IMR-90 (cell line): ENCODE measurements around the gene ADCY4. TPM values are rescaled to one million over a fixed set of nuclear protein-coding genes. Genes with fewer than 3 reads are reported as not detected.

ENCODE experiments used
- ATAC-seq: fragments of 200-7000 bp; cut with Tn5 transposase; 2 replicates; pipeline ENCODE4 v1.9.1; 2020; ENCODE audit warnings: low read depth, mild to moderate bottlenecking, moderate library complexity
- BruUV-seq: library from RNA; stranded (reverse); fragments of 400-500 nt; replicated peaks from 2 replicates; lab custom pipeline; 2021; lab: Mats Ljungman, UMichigan
- CTCF ChIA-PET: fragments of 300-600 bp; formaldehyde crosslinking; extraction: SDS; loops from one replicate; lab custom pipeline; 2021; ENCODE audit warnings: antibody characterized with exemption; lab: Yijun Ruan, JAX
- POLR2A ChIA-PET: fragments of 300-600 bp; sonication (Branson Sonifier 250); formaldehyde crosslinking; loops from one replicate; lab custom pipeline; 2022; ENCODE audit warnings: antibody characterized with exemption; ENCODE audit not compliant: unreplicated experiment; lab: Charles Lee
- DNase-seq: peaks from one replicate; pipeline ENCODE4 v3.0.0; 2013
- H2AFZ ChIP-seq: replicated peaks from 2 replicates; pipeline ENCODE3; 2013; ENCODE audit warnings: low read length, mild to moderate bottlenecking; ENCODE audit not compliant: poor library complexity
- H2AK5ac ChIP-seq: 2 replicates; pipeline ENCODE4 v1.6.1; 2013; ENCODE audit warnings: low read depth, low read length, inconsistent platforms
- H2AK9ac ChIP-seq: replicated peaks from 2 replicates; pipeline ENCODE3; 2013; ENCODE audit warnings: mild to moderate bottlenecking, low read depth, low read length, moderate library complexity; ENCODE audit not compliant: poor library complexity
- H2BK120ac ChIP-seq: 2 replicates; pipeline ENCODE4 v1.6.1; 2013; ENCODE audit warnings: low read depth, low read length, inconsistent platforms
- H2BK15ac ChIP-seq: 3 replicates; pipeline ENCODE4 v1.6.1; 2013; ENCODE audit warnings: low read depth, low read length, inconsistent platforms
- H2BK20ac ChIP-seq: 2 replicates; pipeline ENCODE4 v1.6.1; 2013; ENCODE audit warnings: low read depth, mild to moderate bottlenecking, inconsistent platforms, low read length, moderate library complexity
- H2BK5ac ChIP-seq: 2 replicates; pipeline ENCODE4 v1.6.1; 2013; ENCODE audit warnings: mild to moderate bottlenecking, low read depth, low read length, inconsistent platforms; ENCODE audit not compliant: poor library complexity, severe bottlenecking
- H3K14ac ChIP-seq: replicated peaks from 2 replicates; pipeline ENCODE4 v1.6.1; 2013; ENCODE audit warnings: low read depth, low read length, inconsistent platforms
- H3K18ac ChIP-seq: 2 replicates; pipeline ENCODE4 v1.6.1; 2013; ENCODE audit warnings: low read depth, low read length, control low read depth
- H3K23ac ChIP-seq: 2 replicates; pipeline ENCODE4 v1.6.1; 2013; ENCODE audit warnings: low read depth, low read length, inconsistent platforms
- H3K27ac ChIP-seq: 2 replicates; pipeline ENCODE4 v1.5.1; 2013; ENCODE audit warnings: mild to moderate bottlenecking, control low read depth, low read length; ENCODE audit not compliant: insufficient read depth
- H3K27me3 ChIP-seq: 2 replicates; pipeline ENCODE4 v1.6.1; 2013; ENCODE audit warnings: low read length; ENCODE audit not compliant: control insufficient read depth, insufficient read depth
- H3K36me3 ChIP-seq: 2 replicates; pipeline ENCODE4 v1.6.1; 2013; ENCODE audit warnings: low read length, mixed read lengths; ENCODE audit not compliant: control insufficient read depth, insufficient read depth
- H3K4ac ChIP-seq: 2 replicates; pipeline ENCODE4 v1.6.1; 2013; ENCODE audit warnings: low read depth, low read length, inconsistent platforms
- H3K4me1 ChIP-seq: 2 replicates; pipeline ENCODE4 v1.6.1; 2013; ENCODE audit warnings: low read length, mixed read lengths; ENCODE audit not compliant: control insufficient read depth, insufficient read depth
- H3K4me2 ChIP-seq: 2 replicates; pipeline ENCODE4 v1.6.1; 2013; ENCODE audit warnings: low read depth, mild to moderate bottlenecking, control low read depth, low read length, moderate library complexity
- H3K4me3 ChIP-seq: 2 replicates; pipeline ENCODE4 v1.5.1; 2013; ENCODE audit warnings: low read depth, mild to moderate bottlenecking, control low read depth, low read length, moderate library complexity; ENCODE audit not compliant: insufficient read depth
- H3K56ac ChIP-seq: 2 replicates; pipeline ENCODE4 v1.6.1; 2013; ENCODE audit warnings: low read length, inconsistent platforms; ENCODE audit not compliant: insufficient read depth; ENCODE audit errors: extremely low read depth
- H3K79me1 ChIP-seq, 2 experiments: 2 replicates each; pipeline ENCODE4 v1.6.1; 2013; ENCODE audit warnings: low read length in 2 of 2, inconsistent platforms in 1 of 2, low read depth in 1 of 2
- H3K9ac ChIP-seq: 2 replicates; pipeline ENCODE4 v1.6.1; 2013; ENCODE audit warnings: low read depth, low read length, control low read depth
- H3K9me1 ChIP-seq: 2 replicates; pipeline ENCODE4 v1.6.1; 2013; ENCODE audit warnings: low read length, inconsistent platforms; ENCODE audit not compliant: insufficient read depth
- H3K9me3 ChIP-seq: 2 replicates; pipeline ENCODE4 v1.6.1; 2013; ENCODE audit warnings: low read length; ENCODE audit not compliant: control insufficient read depth, insufficient read depth
- H4K20me1 ChIP-seq: 2 replicates; pipeline ENCODE4 v1.6.1; 2013; ENCODE audit warnings: low read length, inconsistent platforms; ENCODE audit not compliant: insufficient read depth
- H4K5ac ChIP-seq: 2 replicates; pipeline ENCODE4 v1.6.1; 2013; ENCODE audit warnings: mild to moderate bottlenecking, low read depth, low read length, control low read depth
- H4K8ac ChIP-seq, 2 experiments: 2 replicates each; pipeline ENCODE4 v1.6.1; 2013; ENCODE audit warnings: low read depth in 2 of 2, low read length in 2 of 2, control low read depth in 1 of 2, inconsistent platforms in 1 of 2
- H4K91ac ChIP-seq: 2 replicates; pipeline ENCODE4 v1.6.1; 2013; ENCODE audit warnings: low read depth, low read length, inconsistent platforms; ENCODE audit not compliant: insufficient read depth
- CHD1 ChIP-seq: IDR thresholded peaks from 2 replicates; pipeline ENCODE4 v1.6.1; 2012; ENCODE audit warnings: low read depth, low read length, improper control_type of control experiment
- MAFK ChIP-seq: IDR thresholded peaks from 2 replicates; pipeline ENCODE4 v1.6.1; 2012; ENCODE audit warnings: low read depth, low read length, improper control_type of control experiment
- WGBS, 2 experiments: methylation state at CpG; one replicate each; pipeline versions ENCODE4 v1.1.5 to v1.1.7; 2013; ENCODE audit warnings: missing lambda C conversion rate in 2 of 2; ENCODE audit not compliant: insufficient read length in 1 of 2; ENCODE audit errors: extremely low coverage in 2 of 2; 5-methylcytosine and 5-hydroxymethylcytosine counted together
- dilution Hi-C: fragments of 300-500 bp; cut with HindIII; formaldehyde crosslinking; loops from one replicate; pipeline ENCODE4 v1.14.3; 2018; ENCODE audit warnings: low sequenced_read_pairs; ENCODE audit not compliant: unreplicated experiment
- in situ Hi-C: fragments of 300-500 bp; cut with MboI; formaldehyde crosslinking; loops from 3 replicates; pipeline ENCODE4 v1.14.3; 2019; ENCODE audit warnings: low sequenced_read_pairs, inconsistent platforms, mixed read lengths
- intact Hi-C: fragments of 100-400 bp; cut with micrococcal nuclease; formaldehyde crosslinking; loops from 2 replicates; pipeline ENCODE4 v1.10.0; 2022
- polyA plus RNA-seq, 3 experiments: library from polyadenylated mRNA; depleted of rRNA; stranded (reverse); fragments of >200 nt; gene quantifications; 2 replicates each; pipeline ENCODE4 v1.2.3, GENCODE V29; 2012; ENCODE audit warnings: low replicate concordance in 1 of 3
- total RNA-seq: library from RNA; depleted of rRNA; stranded (reverse); fragments of >200 nt; gene quantifications from 2 replicates; pipeline ENCODE4 v1.2.3, GENCODE V29; 2012

The ADCY4 gene
- total and polyA plus RNA-seq, 2 of the 4 experiments (the other 2 are of a cell fraction): not detected

- H3K23ac ChIP-seq: no peak overlapping the region
- TF ChIP-seq CHD1 (no peak), MAFK (no peak)
- intact Hi-C loops (no loop called here), dilution Hi-C loops (no loop called here), in situ Hi-C loops (no loop called here)
- H2BK120ac ChIP-seq: no peak overlapping the region
- no peak overlapping the region for H3K4me3 ChIP-seq
- no peak overlapping the region for H3K9ac ChIP-seq
- no peak overlapping the region for H3K56ac ChIP-seq
- no peak for DNase-seq
- no CpG with 5 or more reads among the region's 7 CpGs for WGBS, 2 experiments
- H3K36me3 ChIP-seq: no peaks in the 10 kb centered on the region
- no peak overlapping the region for H3K4me2 ChIP-seq
- no peaks in the 10 kb centered on the region for H3K79me1 ChIP-seq
- ChIA-PET POLR2A (no interaction called here), CTCF (interaction anchor here (2.2 kb wide), 1 partner anchor 11 kb away, joined by 11 read pairs; no protein-coding TSS in a partner anchor)
- no TSS peak for BruUV-seq
- no peak overlapping the region for H3K14ac ChIP-seq
- H3K9me1 ChIP-seq: no peaks in the 10 kb centered on the region
- H3K4me1 ChIP-seq: no peaks in the 10 kb centered on the region
- H2AFZ ChIP-seq: no peak overlapping the region
- no peak overlapping the region for H2BK15ac ChIP-seq
- no peak overlapping the region for H2AK9ac ChIP-seq
- no peak; the same call in 1 of the 2 replicates for ATAC-seq
- no peaks in the 10 kb centered on the region; the same call in 1 of the 2 replicates for H3K9me3 ChIP-seq
- H3K18ac ChIP-seq: no peak overlapping the region
- peaks cover 56% of the 10 kb centered on the region for H3K27me3 ChIP-seq
- H3K4ac ChIP-seq: no peak overlapping the region
- no peak overlapping the region for H2AK5ac ChIP-seq
- H4K8ac ChIP-seq: no peak overlapping the region
- H2BK20ac ChIP-seq: no peak overlapping the region
- no peak overlapping the region for H2BK5ac ChIP-seq
- H4K20me1 ChIP-seq: no peaks in the 10 kb centered on the region
- H4K5ac ChIP-seq: no peak overlapping the region
- no peak overlapping the region for H4K91ac ChIP-seq
- H3K27ac ChIP-seq: no peak overlapping the region
Observed at GRCh38 chr14:24343795-24344660, 9.2 kb upstream of the ADCY4 start.
